Ectodermal cell (in vitro differentiated cells): ENCODE data around the gene SUGT1.
"Not testable (repeated sequence)": the region's sequence is repeated elsewhere in the genome, so short reads cannot be mapped to it uniquely, and the experiment has no call there.

Source experiments
- H3K27ac ChIP-seq: 2 replicates; pipeline ENCODE4 v1.7.0; 2013; ENCODE audit warnings: mild to moderate bottlenecking, low read depth, low read length; ENCODE audit not compliant: insufficient read depth, poor library complexity, severe bottlenecking
- H3K27me3 ChIP-seq: 2 replicates; pipeline ENCODE4 v1.7.0; 2013; ENCODE audit warnings: mild to moderate bottlenecking, low read length; ENCODE audit not compliant: insufficient read depth, control insufficient read depth, poor library complexity, severe bottlenecking
- H3K36me3 ChIP-seq: one replicate; pipeline ENCODE4 v1.7.0; 2013; ENCODE audit warnings: low read length; ENCODE audit not compliant: control insufficient read depth, insufficient read depth
- H3K4me1 ChIP-seq: one replicate; pipeline ENCODE4 v1.7.0; 2013; ENCODE audit warnings: low read length; ENCODE audit not compliant: control insufficient read depth, insufficient read depth
- H3K4me3 ChIP-seq: 2 replicates; pipeline ENCODE4 v1.7.0; 2013; ENCODE audit warnings: low read depth, low read length, control low read depth; ENCODE audit not compliant: insufficient read depth
- H3K9me3 ChIP-seq: 2 replicates; pipeline ENCODE4 v1.7.0; 2013; ENCODE audit warnings: mild to moderate bottlenecking, low read length, moderate library complexity; ENCODE audit not compliant: control insufficient read depth
- WGBS, 2 experiments: methylation state at CpG; one replicate each; pipeline ENCODE4 v1.1.7; 2013; ENCODE audit warnings: missing lambda C conversion rate in 2 of 2; 5-methylcytosine and 5-hydroxymethylcytosine counted together

Gene SUGT1

GRCh38 chr13:52703482-52703881 is 50.8 kb downstream of the SUGT1 start:
- WGBS, 2 experiments, result 67 to 81% methylated on average over 6 of the region's 6 CpGs
- no peaks in the 10 kb centered on the region for H3K36me3 ChIP-seq
- no peak overlapping the region for H3K4me3 ChIP-seq
- H3K9me3 ChIP-seq, result no peaks in the 10 kb centered on the region
- H3K27me3 ChIP-seq, result no peaks in the 10 kb centered on the region
- H3K4me1 ChIP-seq, result no peaks in the 10 kb centered on the region
- H3K27ac ChIP-seq, result no peak overlapping the region

- no peaks in the 10 kb centered on the region for H3K36me3 ChIP-seq
- H3K27ac ChIP-seq, result no peak overlapping the region
- WGBS, 2 experiments, result 93% methylated on average over 2 to 3 of the region's 3 CpGs
- H3K27me3 ChIP-seq, result no peaks in the 10 kb centered on the region
- no peak overlapping the region for H3K4me3 ChIP-seq
- no peaks in the 10 kb centered on the region for H3K9me3 ChIP-seq
- H3K4me1 ChIP-seq, result peaks cover 1% of the 10 kb centered on the region
These were observed 53.4 kb downstream of the SUGT1 start for GRCh38 chr13:52706081-52706480.

- H3K36me3 ChIP-seq, result no peaks in the 10 kb centered on the region
- H3K27me3 ChIP-seq, result no peaks in the 10 kb centered on the region
- no peak overlapping the region for H3K4me3 ChIP-seq
- peaks cover 14% of the 10 kb centered on the region for H3K4me1 ChIP-seq
- no peak overlapping the region for H3K27ac ChIP-seq
- no peaks in the 10 kb centered on the region for H3K9me3 ChIP-seq
- WGBS, 2 experiments, result no CpG with 5 or more reads among the region's 1 CpG
These were observed 54.7 kb downstream of the SUGT1 start for GRCh38 chr13:52707375-52707774.

- H3K27me3 ChIP-seq, H3K4me3 ChIP-seq, H3K36me3 ChIP-seq, H3K27ac ChIP-seq, H3K9me3 ChIP-seq: not testable (repeated sequence)
- WGBS, 2 experiments, result 94% methylated on average over 11 to 12 of the region's 12 CpGs
- H3K4me1 ChIP-seq, result peaks cover 22% of the 10 kb centered on the region
These were observed 55.6 kb downstream of the SUGT1 start for GRCh38 chr13:52708266-52708665.

- no peaks in the 10 kb centered on the region for H3K36me3 ChIP-seq
- no peaks in the 10 kb centered on the region for H3K9me3 ChIP-seq
- H3K27me3 ChIP-seq, result no peaks in the 10 kb centered on the region
- H3K4me3 ChIP-seq, result no peak overlapping the region
- peaks cover 22% of the 10 kb centered on the region for H3K4me1 ChIP-seq
- 64 to 66% methylated on average over 3 of the region's 3 CpGs for WGBS, 2 experiments
- H3K27ac ChIP-seq, result no peak overlapping the region
These were observed 58.6 kb downstream of the SUGT1 start for GRCh38 chr13:52711286-52711685.

GRCh38 chr13:52712385-52712784 is 59.7 kb downstream of the SUGT1 start:
- H3K27me3 ChIP-seq, result no peaks in the 10 kb centered on the region
- no peaks in the 10 kb centered on the region for H3K9me3 ChIP-seq
- no peak overlapping the region for H3K4me3 ChIP-seq
- WGBS, 2 experiments, result 67 to 68% methylated on average over 3 of the region's 3 CpGs
- H3K4me1 ChIP-seq, result peaks cover 22% of the 10 kb centered on the region
- H3K36me3 ChIP-seq, result no peaks in the 10 kb centered on the region
- H3K27ac ChIP-seq, result no peak overlapping the region

GRCh38 chr13:52713894-52714293 is 61.3 kb downstream of the SUGT1 start:
- no peaks in the 10 kb centered on the region for H3K9me3 ChIP-seq
- H3K27me3 ChIP-seq, result no peaks in the 10 kb centered on the region
- 85 to 88% methylated on average over 3 of the region's 3 CpGs for WGBS, 2 experiments
- no peaks in the 10 kb centered on the region for H3K36me3 ChIP-seq
- H3K4me1 ChIP-seq, result peaks cover 22% of the 10 kb centered on the region
- H3K27ac ChIP-seq, result no peak overlapping the region
- H3K4me3 ChIP-seq, result no peak overlapping the region

GRCh38 chr13:52720904-52721303 is 68.3 kb downstream of the SUGT1 start:
- H3K27me3 ChIP-seq, H3K4me3 ChIP-seq, H3K27ac ChIP-seq, H3K36me3 ChIP-seq, H3K9me3 ChIP-seq, H3K4me1 ChIP-seq: not testable (repeated sequence)
- 85% methylated on average over 7 of the region's 7 CpGs for WGBS, 2 experiments

- H3K4me1 ChIP-seq, H3K9me3 ChIP-seq: not testable (repeated sequence)
- 95 to 97% methylated on average over 2 of the region's 2 CpGs for WGBS, 2 experiments
These were observed 68.7 kb downstream of the SUGT1 start for GRCh38 chr13:52721356-52721755.

GRCh38 chr13:52723181-52723580 is 70.5 kb downstream of the SUGT1 start:
- no peak overlapping the region for H3K27ac ChIP-seq
- no peaks in the 10 kb centered on the region for H3K36me3 ChIP-seq
- H3K9me3 ChIP-seq, result no peaks in the 10 kb centered on the region
- 91 to 92% methylated on average over 4 of the region's 4 CpGs for WGBS, 2 experiments
- no peak overlapping the region for H3K4me3 ChIP-seq
- no peaks in the 10 kb centered on the region for H3K27me3 ChIP-seq
- H3K4me1 ChIP-seq, result no peaks in the 10 kb centered on the region

More at GRCh38 chr13:52721356-52721755, 68.7 kb downstream of the SUGT1 start:
- H3K27me3 ChIP-seq, H3K27ac ChIP-seq, H3K36me3 ChIP-seq, H3K4me3 ChIP-seq: not testable (repeated sequence)

- no peaks in the 10 kb centered on the region for H3K4me1 ChIP-seq
- no peaks in the 10 kb centered on the region for H3K9me3 ChIP-seq
- H3K27ac ChIP-seq, result no peak overlapping the region
- WGBS, 2 experiments, result 91 to 100% methylated on average over 1 of the region's 1 CpG
- no peaks in the 10 kb centered on the region for H3K36me3 ChIP-seq
- no peak overlapping the region for H3K4me3 ChIP-seq
- H3K27me3 ChIP-seq, result no peaks in the 10 kb centered on the region
These were observed 72.7 kb downstream of the SUGT1 start for GRCh38 chr13:52725302-52725701.
